Measurements from ENCODE around the gene NME8.

NME8 gene

GRCh38 chr7:37899712-37900247 lies 51.4 kb downstream of the NME8 start:
- no peak for DNase-seq (ENCODE audit: extremely low read depth in 1 of 2, low read depth in 1 of 2)

- no peak for DNase-seq (ENCODE audit: extremely low read depth in 1 of 2, low read depth in 1 of 2)
Measured at GRCh38 chr7:37901236-37901827, 52.9 kb downstream of the NME8 start.

GRCh38 chr7:37901890-37902524 lies 53.6 kb downstream of the NME8 start:
- no peak for DNase-seq (ENCODE audit: extremely low read depth in 1 of 2, low read depth in 1 of 2)

- DNase-seq (ENCODE audit: extremely low read depth in 1 of 2, low read depth in 1 of 2), result no peak
Measured at GRCh38 chr7:37908221-37908788, 59.9 kb downstream of the NME8 start.

GRCh38 chr7:37912756-37913155 lies 64.4 kb downstream of the NME8 start:
- DNase-seq (ENCODE audit: extremely low read depth in 1 of 2, low read depth in 1 of 2), result no peak

- DNase-seq (ENCODE audit: extremely low read depth in 1 of 2, low read depth in 1 of 2), result no peak
Measured at GRCh38 chr7:37915438-37915837, 67.0 kb downstream of the NME8 start.

- DNase-seq (ENCODE audit: extremely low read depth in 1 of 2, low read depth in 1 of 2), result no peak
Measured at GRCh38 chr7:37916017-37916672, 67.7 kb downstream of the NME8 start.

- DNase-seq (ENCODE audit: extremely low read depth in 1 of 2, low read depth in 1 of 2), result no peak
Measured at GRCh38 chr7:37916673-37917660, 68.6 kb downstream of the NME8 start, which contains the start of gene SFRP4. Gene SFRP4, minus strand, starts transcription at chr7:37916817. Its CDS starts 280 bp downstream, at chr7:37916537.

GRCh38 chr7:37918526-37918925 lies 70.1 kb downstream of the NME8 start:
- DNase-seq (ENCODE audit: extremely low read depth in 1 of 2, low read depth in 1 of 2), result no peak

- DNase-seq (ENCODE audit: extremely low read depth in 1 of 2, low read depth in 1 of 2), result no peak
Measured at GRCh38 chr7:37920305-37920848, 72.0 kb downstream of the NME8 start, which contains the start of gene EPDR1. Gene EPDR1, plus strand, starts transcription at chr7:37920640. Its CDS starts 300 bp downstream, at chr7:37920940.

- DNase-seq (ENCODE audit: extremely low read depth in 1 of 2, low read depth in 1 of 2), result no peak
Measured at GRCh38 chr7:37920849-37921805, 72.7 kb downstream of the NME8 start.

- DNase-seq (ENCODE audit: extremely low read depth in 1 of 2, low read depth in 1 of 2), result no peak
Measured at GRCh38 chr7:37921876-37922275, 73.5 kb downstream of the NME8 start.

- no peak for DNase-seq (ENCODE audit: extremely low read depth in 1 of 2, low read depth in 1 of 2)
Measured at GRCh38 chr7:37923996-37924395, 75.6 kb downstream of the NME8 start.

- DNase-seq (ENCODE audit: extremely low read depth in 1 of 2, low read depth in 1 of 2), result no peak
Measured at GRCh38 chr7:37924491-37925041, 76.2 kb downstream of the NME8 start.

- no peak for DNase-seq (ENCODE audit: extremely low read depth in 1 of 2, low read depth in 1 of 2)
Measured at GRCh38 chr7:37925620-37926019, 77.2 kb downstream of the NME8 start.

- no peak for DNase-seq (ENCODE audit: extremely low read depth in 1 of 2, low read depth in 1 of 2)
Measured at GRCh38 chr7:37927773-37928444, 79.5 kb downstream of the NME8 start.

GRCh38 chr7:37928878-37929277 lies 80.5 kb downstream of the NME8 start:
- no peak for DNase-seq (ENCODE audit: extremely low read depth in 1 of 2, low read depth in 1 of 2)
